SIG-M5 treated with dmso at 0.1 percent for 504 hours (cell line): Measurements from ENCODE around the gene SLF1.

Experiments
- DNase-seq: peaks from one replicate; lab custom pipeline; 2025; ENCODE audit not compliant: unreplicated experiment; lab: John Stamatoyannopoulos, UW

Gene SLF1

DNA sequence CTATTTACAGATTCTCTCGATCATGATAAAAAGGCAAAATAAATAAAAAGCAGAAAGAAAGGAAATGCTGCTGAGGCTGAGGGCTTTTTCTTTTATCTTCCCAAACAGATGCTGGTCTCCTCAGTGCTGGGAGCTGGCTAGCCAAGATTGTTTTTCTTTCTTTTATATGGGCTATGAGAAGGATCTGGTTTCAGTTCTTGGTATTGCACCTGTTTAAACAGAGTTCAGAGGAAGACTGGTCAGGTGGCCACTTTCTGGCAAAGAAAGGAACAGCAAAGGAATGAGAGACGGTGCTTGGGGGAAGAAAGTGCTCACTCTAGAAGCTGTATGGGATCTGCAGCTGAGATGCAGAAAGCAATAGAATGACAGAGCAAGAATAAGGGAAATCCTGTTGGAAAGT is 88.9 kb downstream of the SLF1 start:
- no peak for DNase-seq

GRCh38 chr5:94709277-94709676 is 90.8 kb downstream of the SLF1 start:
- no peak for DNase-seq

DNA sequence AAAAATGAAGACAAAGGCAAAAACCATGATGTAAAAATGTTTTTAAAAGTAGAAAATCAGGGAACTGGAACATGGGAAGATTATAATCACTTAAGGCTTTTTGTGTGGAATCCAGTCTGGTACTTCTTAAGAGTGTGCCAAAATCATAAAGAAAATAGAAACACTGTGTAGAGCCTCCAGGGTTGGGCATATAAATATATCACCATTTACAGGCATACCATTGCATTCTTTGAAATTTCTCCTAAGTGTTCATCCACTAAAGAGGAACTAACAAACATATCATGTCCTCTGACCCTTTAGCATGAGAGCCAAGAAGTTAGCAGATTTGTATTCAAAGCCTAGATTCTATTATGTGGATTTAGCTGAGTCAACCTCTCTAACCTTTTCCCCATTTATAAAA is 93.3 kb downstream of the SLF1 start:
- no peak for DNase-seq

DNA sequence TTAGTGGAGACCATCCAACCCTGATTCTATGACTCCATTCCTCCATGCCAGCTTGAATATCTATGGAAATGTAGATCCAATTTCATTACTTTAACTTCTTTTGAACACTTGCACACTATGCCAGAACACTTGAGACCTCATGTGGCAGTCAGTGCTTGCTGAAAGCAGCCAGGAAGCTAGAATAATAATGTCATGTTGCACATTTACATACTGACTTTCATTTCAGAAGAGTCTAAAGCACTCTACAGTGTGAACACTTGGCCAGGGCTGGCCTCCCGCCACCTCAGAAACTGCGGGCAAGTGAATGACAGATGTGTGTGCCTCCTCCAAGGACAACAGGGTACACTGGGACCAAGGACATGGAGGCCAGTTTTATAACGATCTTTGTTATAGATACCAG is 97.3 kb downstream of the SLF1 start:
- no peak for DNase-seq

- no peak for DNase-seq
Measured at GRCh38 chr5:94725142-94725541, 106.7 kb downstream of the SLF1 start.

GRCh38 chr5:94731471-94731870 is 113.0 kb downstream of the SLF1 start:
- no peak for DNase-seq

- DNase-seq: no peak
Measured at GRCh38 chr5:94736498-94736897, 118.0 kb downstream of the SLF1 start.

GRCh38 chr5:94740286-94740685 is 121.8 kb downstream of the SLF1 start:
- DNase-seq: no peak

DNA sequence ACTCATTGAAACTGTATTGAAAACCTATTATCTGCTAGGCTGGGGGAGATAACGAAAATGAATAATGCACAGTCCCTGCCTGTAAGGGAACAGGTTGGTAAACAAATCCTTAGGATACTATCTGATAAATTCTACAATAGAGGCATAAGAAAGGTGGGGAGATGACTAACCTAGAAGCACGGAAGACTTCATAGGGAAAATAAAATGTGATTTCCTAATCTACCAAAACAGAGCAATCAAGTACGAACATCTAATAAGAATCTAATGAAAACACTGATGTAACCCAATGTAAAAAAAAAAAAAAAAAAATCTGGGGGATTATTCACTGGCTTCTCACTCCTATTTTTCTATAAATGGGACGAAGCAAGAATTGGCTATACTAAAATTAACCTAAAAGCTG is 124.4 kb downstream of the SLF1 start:
- no peak for DNase-seq

DNA sequence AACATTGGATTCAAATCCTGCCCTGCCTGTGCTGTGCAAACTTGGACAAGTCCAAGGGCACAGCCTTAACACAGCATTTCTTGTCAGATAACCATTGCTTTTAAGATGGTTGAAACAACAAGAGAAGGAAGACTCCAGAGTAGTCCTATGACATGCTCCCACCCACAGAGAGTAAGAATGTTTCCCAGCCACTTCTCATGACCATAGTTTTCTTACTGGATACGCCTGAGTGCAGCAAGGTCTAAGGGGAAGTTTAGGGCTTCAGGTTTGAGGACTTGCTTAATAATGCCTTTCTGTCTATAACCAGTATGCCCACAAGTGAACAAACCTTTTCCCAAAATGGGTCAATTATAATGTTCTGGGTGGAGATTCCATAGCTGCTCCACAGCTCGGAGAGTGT is 126.4 kb downstream of the SLF1 start:
- no peak for DNase-seq

GRCh38 chr5:94745786-94746730 is 127.6 kb downstream of the SLF1 start:
- no peak for DNase-seq

DNA sequence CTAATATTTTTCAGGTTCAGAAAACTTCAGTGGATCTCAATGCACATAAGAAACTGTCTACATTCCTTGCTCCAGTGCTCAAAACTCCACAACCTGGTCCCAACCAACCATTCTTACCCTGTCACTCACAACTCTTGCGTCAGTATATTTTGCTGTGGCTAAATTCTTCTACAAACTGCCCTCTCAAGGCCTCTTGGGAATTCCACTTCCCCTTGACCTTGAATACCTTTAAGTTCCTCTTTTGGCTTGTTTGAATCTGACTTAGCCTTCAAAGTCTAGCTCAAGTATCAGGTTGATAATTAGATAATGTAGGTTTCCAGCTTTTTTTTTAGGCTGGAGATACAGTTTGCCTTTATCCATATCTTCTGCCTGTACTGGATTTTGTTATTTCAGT is 128.3 kb downstream of the SLF1 start:
- peak; percentile 77 for DNase-seq
